HG03097 (cell line): Measurements from ENCODE around the gene DHX34.
"Not testable (repeated sequence)": the region's sequence is repeated elsewhere in the genome, so short reads cannot be mapped to it uniquely, and the experiment has no call there.

ENCODE experiments used
- ATAC-seq: cut with Tn5 transposase; IDR thresholded peaks from one replicate; pipeline ENCODE4 v1.9.1; 2021; ENCODE audit not compliant: unreplicated experiment, low FRiP score

The DHX34 gene, protein sequence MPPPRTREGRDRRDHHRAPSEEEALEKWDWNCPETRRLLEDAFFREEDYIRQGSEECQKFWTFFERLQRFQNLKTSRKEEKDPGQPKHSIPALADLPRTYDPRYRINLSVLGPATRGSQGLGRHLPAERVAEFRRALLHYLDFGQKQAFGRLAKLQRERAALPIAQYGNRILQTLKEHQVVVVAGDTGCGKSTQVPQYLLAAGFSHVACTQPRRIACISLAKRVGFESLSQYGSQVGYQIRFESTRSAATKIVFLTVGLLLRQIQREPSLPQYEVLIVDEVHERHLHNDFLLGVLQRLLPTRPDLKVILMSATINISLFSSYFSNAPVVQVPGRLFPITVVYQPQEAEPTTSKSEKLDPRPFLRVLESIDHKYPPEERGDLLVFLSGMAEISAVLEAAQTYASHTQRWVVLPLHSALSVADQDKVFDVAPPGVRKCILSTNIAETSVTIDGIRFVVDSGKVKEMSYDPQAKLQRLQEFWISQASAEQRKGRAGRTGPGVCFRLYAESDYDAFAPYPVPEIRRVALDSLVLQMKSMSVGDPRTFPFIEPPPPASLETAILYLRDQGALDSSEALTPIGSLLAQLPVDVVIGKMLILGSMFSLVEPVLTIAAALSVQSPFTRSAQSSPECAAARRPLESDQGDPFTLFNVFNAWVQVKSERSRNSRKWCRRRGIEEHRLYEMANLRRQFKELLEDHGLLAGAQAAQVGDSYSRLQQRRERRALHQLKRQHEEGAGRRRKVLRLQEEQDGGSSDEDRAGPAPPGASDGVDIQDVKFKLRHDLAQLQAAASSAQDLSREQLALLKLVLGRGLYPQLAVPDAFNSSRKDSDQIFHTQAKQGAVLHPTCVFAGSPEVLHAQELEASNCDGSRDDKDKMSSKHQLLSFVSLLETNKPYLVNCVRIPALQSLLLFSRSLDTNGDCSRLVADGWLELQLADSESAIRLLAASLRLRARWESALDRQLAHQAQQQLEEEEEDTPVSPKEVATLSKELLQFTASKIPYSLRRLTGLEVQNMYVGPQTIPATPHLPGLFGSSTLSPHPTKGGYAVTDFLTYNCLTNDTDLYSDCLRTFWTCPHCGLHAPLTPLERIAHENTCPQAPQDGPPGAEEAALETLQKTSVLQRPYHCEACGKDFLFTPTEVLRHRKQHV

DNA sequence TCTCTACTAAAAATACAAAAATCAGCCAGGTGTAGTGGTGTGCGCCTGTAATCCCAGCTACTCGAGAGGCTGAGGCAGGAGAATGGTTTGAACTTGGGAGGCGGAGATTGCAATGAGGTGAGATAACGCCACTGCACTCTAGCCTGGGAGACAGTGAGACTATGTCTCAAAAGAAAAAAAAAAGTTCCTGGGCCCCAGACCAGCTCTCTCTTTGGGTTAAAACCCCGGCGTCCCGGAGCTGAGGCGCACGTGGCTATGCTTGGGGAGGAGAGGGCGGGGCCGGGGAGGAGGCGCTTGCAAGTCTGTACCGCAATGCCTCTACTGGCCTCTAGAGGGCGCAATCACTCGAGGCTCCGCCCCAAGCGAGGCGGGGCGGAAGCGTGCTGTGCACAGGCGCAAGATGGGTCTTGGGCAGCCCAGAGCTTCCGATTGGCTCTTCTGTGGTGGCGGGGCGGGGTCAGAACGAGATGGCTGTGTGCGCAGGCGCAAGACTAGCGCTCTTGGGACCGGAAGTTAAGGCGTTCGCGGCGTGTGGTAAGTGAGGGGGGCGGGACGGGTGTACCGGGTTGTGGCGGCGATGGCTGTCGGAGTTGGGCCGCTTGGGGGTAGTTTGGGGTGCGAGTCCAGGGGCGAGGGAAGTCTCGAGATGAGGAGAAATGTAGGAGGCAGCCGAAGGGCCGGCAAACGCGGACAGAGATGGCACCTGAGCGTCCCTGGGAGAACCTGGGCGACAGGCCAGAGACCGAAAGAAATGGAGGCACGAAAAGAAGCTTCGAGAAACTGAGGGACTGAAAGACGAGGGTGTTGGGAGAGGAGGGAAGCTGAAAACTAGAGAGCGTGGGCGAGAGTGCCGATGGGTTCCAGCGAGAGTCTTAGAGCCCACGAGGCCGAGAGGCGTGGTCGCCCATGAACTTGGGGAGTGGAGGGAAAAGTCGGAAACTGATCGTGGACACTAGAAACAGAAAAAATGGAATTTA is at the start of gene DHX34:
Gene DHX34, plus strand, starts transcription at position 497 of the 977 bp plus-strand sequence. CDS start 3,716 bp downstream, outside the sequence.
- peak; percentile 94 for ATAC-seq

DNA sequence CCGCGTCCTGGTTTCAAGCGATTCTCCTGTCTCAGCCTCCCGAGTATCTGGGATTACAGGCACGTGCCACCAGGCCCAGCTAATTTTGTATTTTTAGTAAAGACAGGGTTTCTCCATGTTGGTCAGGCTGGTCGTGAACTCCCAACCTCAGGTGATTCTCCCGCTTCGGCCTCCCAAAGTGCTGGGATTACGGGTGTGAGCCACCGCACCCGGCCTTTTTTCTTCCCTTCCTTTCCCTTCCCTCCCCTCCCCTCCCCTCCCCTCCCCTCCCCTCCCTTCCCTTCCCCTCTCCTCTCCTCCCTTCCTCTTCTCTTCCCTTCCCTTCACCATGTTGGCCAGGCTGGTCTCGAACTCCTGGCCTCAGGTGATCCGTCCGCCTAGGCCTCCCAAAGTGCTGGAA is 48.2 kb upstream of the DHX34 start:
- ATAC-seq = not testable (repeated sequence)

DNA sequence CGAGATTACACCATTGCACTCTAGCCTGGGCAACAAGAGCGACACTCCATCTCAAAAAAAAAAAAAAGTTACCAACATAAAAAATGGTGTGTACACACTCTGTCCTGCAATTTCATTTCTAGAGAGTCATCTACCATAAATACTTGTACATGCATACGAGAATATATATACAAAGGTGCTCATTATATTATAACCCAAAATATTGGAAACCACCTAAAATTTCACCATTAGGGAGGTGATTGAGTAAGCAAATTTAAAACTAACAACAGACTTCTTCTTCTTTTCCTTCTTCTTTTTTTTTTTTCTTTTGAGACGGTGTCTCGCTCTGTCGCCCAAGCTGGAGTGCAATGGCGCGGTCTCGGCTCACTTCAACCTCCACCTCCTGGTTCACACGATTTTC is 46.9 kb upstream of the DHX34 start:
- no peak for ATAC-seq

DNA sequence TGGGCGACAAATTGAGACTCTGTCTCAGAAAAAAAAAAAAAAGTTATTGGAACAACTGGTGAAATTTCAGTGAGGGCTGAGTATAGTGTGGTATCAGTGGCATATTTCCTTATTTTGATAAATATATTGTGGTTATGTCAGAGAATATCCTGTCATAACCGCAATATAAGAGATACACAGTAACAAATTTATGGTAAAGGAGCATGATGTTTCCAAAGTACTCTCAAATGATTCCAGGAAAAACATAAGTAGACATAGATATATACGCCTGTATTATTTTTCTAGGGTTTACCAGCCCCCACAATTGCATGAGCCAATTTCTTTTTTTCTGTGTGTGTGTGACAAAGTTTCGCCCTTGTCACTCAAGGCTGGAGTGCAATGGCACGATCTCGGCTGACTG is 45.1 kb upstream of the DHX34 start:
- ATAC-seq = no peak

DNA sequence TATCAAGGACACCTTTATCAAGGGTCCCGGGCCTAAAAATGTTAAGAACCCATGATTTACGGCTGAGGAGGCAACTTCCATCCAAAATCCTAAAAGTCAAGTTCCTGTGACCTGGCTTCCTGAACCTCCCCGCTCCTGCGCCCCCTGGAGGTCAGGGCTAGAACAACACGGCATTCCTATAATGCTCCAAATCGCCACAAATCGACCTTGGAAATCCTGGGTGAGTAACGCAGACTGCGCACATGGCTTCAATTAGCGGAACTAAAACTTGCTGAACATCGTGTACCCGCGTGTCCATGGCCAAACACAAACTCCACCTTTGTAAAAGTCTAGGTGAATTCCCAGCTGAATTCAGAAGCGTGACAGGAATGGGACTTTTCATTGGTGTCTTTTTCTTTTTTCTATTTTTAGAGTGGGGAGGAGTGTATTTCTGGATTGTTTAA is 43.8 kb upstream of the DHX34 start:
- no peak for ATAC-seq

DNA sequence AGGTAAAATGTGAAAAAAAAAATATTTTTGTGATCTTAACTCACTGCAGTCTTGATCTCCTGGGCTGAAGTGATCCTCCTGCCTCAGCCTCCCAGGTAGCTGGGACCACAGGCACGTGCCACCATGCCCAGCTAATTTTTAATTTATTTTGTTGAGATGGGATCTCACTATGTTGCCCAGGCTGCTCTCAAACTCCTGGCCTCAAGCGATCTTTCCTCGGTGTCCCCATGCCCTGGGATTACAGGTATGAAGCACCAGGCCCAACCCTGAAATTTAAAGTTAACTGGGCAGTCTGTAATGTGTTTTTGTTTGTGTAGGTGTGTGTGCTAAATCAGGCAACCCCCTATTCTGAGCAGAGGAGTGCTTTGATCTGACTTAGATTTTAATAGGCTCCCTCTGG is 42.8 kb upstream of the DHX34 start:
- ATAC-seq = no peak

DNA sequence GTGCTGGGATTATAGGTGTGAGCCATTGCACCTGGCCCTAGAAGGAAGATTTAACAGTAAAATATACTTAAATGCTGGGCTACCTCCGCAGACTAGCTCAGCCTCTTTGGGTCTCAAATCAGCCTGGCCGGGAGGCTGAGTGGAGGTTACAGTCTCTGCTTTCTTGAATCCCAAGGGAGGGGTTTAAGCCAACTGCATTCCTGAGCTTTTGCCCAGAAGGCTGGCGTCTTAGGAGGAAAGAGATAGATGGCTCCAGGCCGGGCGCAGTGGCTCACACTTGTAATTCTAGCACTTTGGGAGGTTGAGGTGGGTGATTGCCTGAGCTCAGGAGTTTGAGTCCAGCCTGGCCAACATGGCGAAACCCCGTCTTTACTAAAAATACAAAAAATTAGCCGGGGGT is 40.1 kb upstream of the DHX34 start:
- ATAC-seq = no peak

DNA sequence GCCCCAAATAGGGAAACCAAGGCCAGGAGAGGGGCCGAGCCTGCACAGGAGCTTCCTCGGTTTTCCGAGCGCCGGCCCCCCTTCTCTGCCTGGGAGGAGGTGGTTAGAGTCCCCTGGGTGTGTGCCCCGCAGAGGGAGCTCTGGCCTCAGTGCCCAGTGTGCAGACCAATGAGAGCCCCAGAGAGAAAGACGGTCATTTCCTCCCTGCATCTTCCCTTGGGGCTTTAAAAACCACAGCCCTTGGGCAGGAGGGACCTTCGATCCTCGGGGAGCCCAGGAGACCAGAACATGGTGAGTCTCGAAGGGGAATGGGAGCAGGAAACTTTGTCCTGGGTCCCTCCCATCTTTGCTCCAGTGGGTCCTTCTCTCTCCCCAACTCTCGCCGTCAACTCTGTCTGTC is 39.5 kb upstream of the DHX34 start, which contains the start of gene C5AR1:
Gene C5AR1, plus strand, starts transcription at position 254 of the 400 bp plus-strand sequence. Its CDS starts 35 bp downstream, at position 289.
- no peak for ATAC-seq

DNA sequence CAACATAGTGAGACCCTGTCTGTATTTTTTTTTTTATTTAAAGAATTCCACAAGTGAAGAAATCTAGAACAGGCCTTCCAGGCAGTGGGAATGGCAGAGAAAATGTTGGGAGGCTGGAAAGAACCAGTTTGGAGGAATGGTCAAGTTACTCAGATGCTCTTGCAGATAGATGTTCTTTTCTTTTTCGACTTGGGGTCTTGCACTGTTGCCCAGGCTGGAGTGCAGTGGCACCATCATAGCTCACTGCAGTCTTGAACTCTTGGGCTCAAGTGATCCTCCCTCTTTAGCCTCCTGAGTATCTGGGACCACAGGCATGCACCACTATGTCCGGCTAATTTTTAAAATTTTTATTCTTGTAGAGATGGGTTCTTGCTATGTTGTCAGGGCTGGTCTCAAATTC is 38.8 kb upstream of the DHX34 start:
- ATAC-seq = no peak

DNA sequence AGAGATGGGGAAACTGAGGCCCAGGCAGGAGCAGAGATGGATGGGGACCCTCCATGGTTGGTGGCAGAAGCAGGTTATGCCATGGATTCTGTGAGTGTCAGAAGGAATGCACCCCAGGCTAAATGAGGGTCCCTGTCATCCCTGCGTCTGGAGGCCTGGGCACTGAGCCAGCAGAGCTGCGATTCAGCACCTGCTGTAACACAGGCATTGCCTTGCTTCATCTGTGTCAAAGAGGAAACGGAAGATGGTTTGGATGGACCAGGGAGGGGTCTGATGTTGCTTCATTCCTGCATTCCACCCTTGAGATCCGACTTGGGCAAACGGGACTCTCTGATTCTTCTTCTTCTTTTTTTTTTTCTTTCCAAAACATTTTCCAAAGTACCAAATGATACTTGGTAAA is 38.3 kb upstream of the DHX34 start:
- no peak for ATAC-seq

DNA sequence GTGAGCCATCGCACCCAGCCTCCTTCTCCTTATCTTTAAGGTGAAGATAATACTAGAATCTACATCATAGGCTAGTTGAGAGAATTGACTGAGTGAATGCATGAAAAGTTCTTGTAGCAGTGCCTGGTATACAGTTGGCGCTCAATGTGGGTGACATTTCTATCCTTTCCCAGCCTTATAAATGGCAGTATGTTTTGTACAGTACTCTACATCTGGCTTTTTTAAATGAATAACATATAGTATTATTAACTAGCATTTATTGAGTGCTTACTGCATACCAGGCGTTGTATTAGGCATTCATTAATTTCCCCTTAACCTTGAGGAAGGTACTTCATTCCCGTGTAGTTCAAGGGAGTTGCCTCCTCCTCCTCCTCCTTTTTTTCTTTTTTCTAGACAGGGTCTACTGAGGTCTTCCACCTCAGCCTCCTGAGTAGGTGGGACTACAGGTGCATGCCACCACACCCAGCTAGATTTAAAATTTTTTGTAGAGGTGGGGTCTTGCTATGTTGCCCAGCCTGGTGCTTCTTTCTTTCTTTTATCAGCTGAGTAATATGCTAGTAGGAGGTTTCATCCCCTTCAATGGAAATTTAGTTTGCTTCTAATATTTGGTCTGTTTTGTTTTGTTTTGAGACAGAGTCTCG is 36.6 kb upstream of the DHX34 start:
- ATAC-seq = no peak

DNA sequence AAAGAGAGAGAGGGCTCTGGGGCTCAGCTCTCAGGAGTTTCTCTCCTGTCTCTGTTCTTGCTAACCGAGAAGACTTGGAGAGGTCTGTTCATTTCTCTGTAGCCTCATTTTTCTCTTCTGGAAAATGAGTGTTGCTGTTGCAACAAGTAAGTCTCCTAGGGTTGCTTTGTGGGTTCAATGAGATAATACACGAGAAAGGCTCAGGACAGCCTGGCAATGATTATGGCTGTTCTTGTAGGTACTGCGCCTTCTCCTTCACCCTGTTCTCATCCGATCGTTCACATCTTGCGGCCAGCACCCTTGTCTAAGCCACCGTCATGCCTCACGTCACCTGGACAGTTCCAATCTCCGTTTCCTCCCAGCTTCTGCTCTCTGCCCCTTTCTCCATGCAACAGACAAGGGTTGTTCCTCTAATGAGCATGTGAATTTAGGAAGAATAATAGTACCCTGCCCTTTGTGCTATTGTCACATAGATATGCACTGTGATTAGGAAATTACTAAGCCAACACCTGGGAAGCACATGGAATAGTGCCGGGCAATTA is 35.3 kb upstream of the DHX34 start:
- no peak for ATAC-seq

DNA sequence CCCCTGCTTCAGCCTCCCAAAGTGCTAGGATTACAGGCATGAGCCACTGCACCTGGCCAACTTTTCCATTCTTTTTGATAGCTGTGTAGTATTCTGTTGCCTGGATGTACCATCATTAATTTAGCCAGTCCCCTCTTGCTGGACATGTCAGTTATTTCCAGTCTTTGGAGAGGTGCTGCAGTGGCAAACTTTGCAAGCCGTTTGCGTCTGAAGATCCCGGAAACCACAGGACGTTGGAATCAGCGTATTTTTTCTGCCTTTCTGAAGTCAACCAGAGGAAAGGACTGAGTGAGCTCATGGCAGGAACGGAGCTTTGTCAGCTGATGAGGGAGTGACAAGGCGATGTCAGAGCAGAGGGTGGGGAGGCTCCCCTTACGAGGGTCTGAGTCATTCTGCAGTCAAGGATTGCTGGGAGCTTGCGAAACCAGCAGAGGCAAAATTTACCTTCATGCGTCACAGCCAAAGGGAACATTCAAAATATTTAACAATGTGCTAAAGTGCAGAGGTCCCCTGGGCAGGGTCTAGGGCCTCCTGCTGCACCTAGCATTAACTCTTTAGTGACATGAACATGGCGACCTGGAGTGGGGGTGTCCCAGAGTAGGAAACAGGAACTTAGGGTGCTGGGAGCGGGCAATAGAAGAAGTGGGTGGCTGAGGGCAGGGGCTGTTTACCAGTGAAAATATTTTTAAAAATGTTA is 33.8 kb upstream of the DHX34 start:
- ATAC-seq = no peak

DNA sequence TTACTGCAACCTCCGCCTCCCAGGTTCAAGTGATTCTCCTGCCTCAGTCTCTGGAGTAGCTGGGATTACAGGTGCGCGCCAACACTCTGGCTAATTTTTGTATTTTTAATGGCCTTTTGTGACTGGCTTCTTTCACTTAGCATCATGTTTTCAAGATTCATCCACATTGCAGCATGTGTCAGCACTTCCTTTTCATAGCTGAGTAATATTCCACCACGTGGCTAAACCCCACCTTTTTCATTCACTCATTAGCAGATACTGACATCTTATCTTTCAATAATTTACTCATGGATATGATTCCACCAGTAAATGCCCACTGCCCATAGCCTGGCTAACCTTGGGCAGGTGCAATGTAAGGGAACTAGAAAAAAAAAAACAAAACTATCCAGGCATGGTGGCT is 32.6 kb upstream of the DHX34 start:
- ATAC-seq = no peak

DNA sequence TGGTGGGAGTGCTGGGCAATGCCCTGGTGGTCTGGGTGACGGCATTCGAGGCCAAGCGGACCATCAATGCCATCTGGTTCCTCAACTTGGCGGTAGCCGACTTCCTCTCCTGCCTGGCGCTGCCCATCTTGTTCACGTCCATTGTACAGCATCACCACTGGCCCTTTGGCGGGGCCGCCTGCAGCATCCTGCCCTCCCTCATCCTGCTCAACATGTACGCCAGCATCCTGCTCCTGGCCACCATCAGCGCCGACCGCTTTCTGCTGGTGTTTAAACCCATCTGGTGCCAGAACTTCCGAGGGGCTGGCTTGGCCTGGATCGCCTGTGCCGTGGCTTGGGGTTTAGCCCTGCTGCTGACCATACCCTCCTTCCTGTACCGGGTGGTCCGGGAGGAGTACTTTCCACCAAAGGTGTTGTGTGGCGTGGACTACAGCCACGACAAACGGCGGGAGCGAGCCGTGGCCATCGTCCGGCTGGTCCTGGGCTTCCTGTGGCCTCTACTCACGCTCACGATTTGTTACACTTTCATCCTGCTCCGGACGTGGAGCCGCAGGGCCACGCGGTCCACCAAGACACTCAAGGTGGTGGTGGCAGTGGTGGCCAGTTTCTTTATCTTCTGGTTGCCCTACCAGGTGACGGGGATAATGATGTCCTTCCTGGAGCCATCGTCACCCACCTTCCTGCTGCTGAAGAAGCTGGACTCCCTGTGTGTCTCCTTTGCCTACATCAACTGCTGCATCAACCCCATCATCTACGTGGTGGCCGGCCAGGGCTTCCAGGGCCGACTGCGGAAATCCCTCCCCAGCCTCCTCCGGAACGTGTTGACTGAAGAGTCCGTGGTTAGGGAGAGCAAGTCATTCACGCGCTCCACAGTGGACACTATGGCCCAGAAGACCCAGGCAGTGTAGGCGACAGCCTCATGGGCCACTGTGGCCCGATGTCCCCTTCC is 28.9 kb upstream of the DHX34 start:
- no peak for ATAC-seq

DNA sequence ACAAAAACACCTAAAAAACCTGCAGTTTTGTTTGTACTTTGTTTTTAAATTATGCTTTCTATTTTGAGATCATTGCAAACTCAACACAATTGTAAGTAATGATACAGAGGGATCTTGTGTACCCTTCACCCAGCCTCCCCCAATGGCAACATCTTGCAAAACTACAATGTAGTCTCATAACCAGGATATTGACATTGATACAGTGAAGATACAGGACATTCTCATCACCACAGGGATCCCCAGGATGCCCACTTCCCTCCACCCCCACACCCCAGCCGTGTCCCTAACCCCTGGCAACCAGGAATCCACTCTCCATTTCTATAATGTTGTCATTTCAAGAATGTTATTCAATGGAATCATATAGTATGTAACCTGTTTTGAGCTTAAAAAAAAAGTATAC is 27.5 kb upstream of the DHX34 start:
- ATAC-seq = no peak

DNA sequence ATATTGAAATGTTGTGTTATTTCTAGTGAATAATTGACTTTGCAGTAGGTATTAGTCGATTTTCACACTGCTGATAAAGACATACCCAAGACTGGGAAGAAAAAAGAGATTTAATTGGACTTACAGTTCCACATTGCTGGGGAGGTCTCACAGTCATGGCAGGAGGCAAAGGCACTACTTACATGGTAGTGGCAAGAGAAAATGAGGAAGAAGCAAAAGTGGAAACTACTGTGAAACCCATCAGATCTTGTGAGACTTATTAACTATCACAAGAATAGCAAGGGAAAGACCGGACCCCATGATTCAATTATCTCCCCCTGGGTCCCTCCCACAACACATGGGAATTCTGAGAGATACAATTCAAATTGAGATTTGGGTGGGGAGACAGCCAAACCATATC is 27.1 kb upstream of the DHX34 start:
- no peak for ATAC-seq
